OCI-LY1 (cell line): ENCODE measurements around the gene RPL27.
A peak's percentile ranks its signal among the peaks of the same experiment; 100 is the strongest.

ENCODE experiments used
- H2AFZ ChIP-seq: fragments of 200-600 bp; sonication (generic), shearing (Covaris generic); 2 replicates; pipeline ENCODE4 v1.6.0; 2014; ENCODE audit warnings: antibody characterized with exemption, mild to moderate bottlenecking, low read length
- H3F3A ChIP-seq: fragments of 200-600 bp; sonication (generic), shearing (Covaris generic); 2 replicates; pipeline ENCODE4 v1.6.0; 2014; ENCODE audit warnings: mild to moderate bottlenecking, antibody characterized with exemption, low read length, moderate library complexity; ENCODE audit not compliant: insufficient read depth
- H3K27ac ChIP-seq: fragments of 200-600 bp; sonication (generic); 2 replicates; pipeline ENCODE4 v1.5.1; 2014; ENCODE audit warnings: low read length, mixed run types, mild to moderate bottlenecking, low read depth; ENCODE audit not compliant: poor library complexity, severe bottlenecking
- H3K27me3 ChIP-seq: fragments of 200-600 bp; sonication (generic); 2 replicates; pipeline ENCODE4 v1.6.0; 2014; ENCODE audit warnings: antibody characterized with exemption, mild to moderate bottlenecking, low read length, moderate library complexity; ENCODE audit not compliant: insufficient read depth
- H3K36me3 ChIP-seq: fragments of 200-600 bp; sonication (generic); 2 replicates; pipeline ENCODE4 v1.6.1; 2014; ENCODE audit warnings: mild to moderate bottlenecking, antibody characterized with exemption, low read length, moderate library complexity, mixed read lengths; ENCODE audit not compliant: insufficient read depth
- H3K4me1 ChIP-seq: fragments of 200-600 bp; sonication (generic); 2 replicates; pipeline ENCODE4 v1.5.1; 2014; ENCODE audit warnings: mild to moderate bottlenecking, low read length, moderate library complexity; ENCODE audit not compliant: insufficient read depth, severe bottlenecking
- H3K4me2 ChIP-seq: fragments of 200-600 bp; sonication (generic), shearing (Covaris generic); 2 replicates; pipeline ENCODE4 v1.6.1; 2014; ENCODE audit warnings: low read length
- H3K4me3 ChIP-seq: fragments of 200-600 bp; sonication (generic); 2 replicates; pipeline ENCODE4 v1.5.1; 2014; ENCODE audit warnings: low read length, low read depth, mild to moderate bottlenecking, mixed read lengths; ENCODE audit not compliant: poor library complexity, severe bottlenecking
- H3K79me2 ChIP-seq: fragments of 200-600 bp; shearing (Covaris generic); 2 replicates; pipeline ENCODE4 v1.6.1; 2016; ENCODE audit warnings: mixed run types, low read length, mixed read lengths; ENCODE audit not compliant: insufficient read depth
- H3K9ac ChIP-seq: fragments of 200-600 bp; sonication (generic), shearing (Covaris generic); 2 replicates; pipeline ENCODE4 v1.6.1; 2014; ENCODE audit warnings: mild to moderate bottlenecking, low read length, mixed read lengths
- H3K9me2 ChIP-seq: fragments of 200-600 bp; sonication (generic), shearing (Covaris generic); 2 replicates; pipeline ENCODE4 v1.6.1; 2014; ENCODE audit warnings: low read depth, mild to moderate bottlenecking, low read length, mixed read lengths
- H3K9me3 ChIP-seq: fragments of 200-600 bp; shearing (Covaris generic); 2 replicates; pipeline ENCODE4 v1.6.1; 2014; ENCODE audit warnings: low read length, mixed read lengths
- H4K20me1 ChIP-seq: fragments of 200-600 bp; sonication (generic), shearing (Covaris generic); 2 replicates; pipeline ENCODE4 v1.6.0; 2016; ENCODE audit warnings: mild to moderate bottlenecking, low read length; ENCODE audit not compliant: insufficient read depth
- CTCF ChIP-seq: fragments of 200-600 bp; sonication (generic), shearing (Covaris generic); IDR thresholded peaks from 2 replicates; pipeline ENCODE4 v1.5.1; 2017; ENCODE audit warnings: mild to moderate bottlenecking, antibody characterized with exemption, low read length, moderate library complexity, mixed read lengths
- EZH2 ChIP-seq: fragments of 200-600 bp; sonication (generic), shearing (Covaris generic); IDR thresholded peaks from 2 replicates; pipeline ENCODE4 v1.8.0; 2017; ENCODE audit warnings: borderline replicate concordance, mixed run types, mild to moderate bottlenecking, antibody characterized with exemption, low read length, moderate library complexity, mixed read lengths

Gene RPL27

GRCh38 chr17:43003542-43004172 lies 5.4 kb downstream of the RPL27 start:
- H3K9me3 ChIP-seq: no peaks in the 10 kb centered on the region
- H2AFZ ChIP-seq: no peak overlapping the region
- no peak overlapping the region for H3K9ac ChIP-seq
- H3K27ac ChIP-seq: peak overlapping the region; percentile 35
- peaks cover 62% of the 10 kb centered on the region for H3K36me3 ChIP-seq
- no peaks in the 10 kb centered on the region for H3K27me3 ChIP-seq
- peaks cover 16% of the 10 kb centered on the region for H3K79me2 ChIP-seq
- peaks cover 18% of the 10 kb centered on the region for H3K4me1 ChIP-seq
- H3K9me2 ChIP-seq: no peaks in the 10 kb centered on the region
- H3K4me3 ChIP-seq: no peak overlapping the region
- no peak for TF ChIP-seq EZH2
- no peak for TF ChIP-seq CTCF
- no peak overlapping the region for H3K4me2 ChIP-seq
- no peaks in the 10 kb centered on the region for H4K20me1 ChIP-seq
- peaks cover 6% of the 10 kb centered on the region; the same call in 1 of the 2 replicates for H3F3A ChIP-seq

- peak within 1 kb of the TSS; percentile 70 for H3K4me2 ChIP-seq
- no peaks in the 10 kb centered on the region for H3K9me3 ChIP-seq
- H3F3A ChIP-seq: 0 out of 2 replicates have a peak, but pooled peaks cover 6% of the 10 kb centered on the region
- H3K9ac ChIP-seq: peak within 1 kb of the TSS; percentile 65
- peak within 1 kb of the TSS; percentile 55 for H3K27ac ChIP-seq
- H3K4me3 ChIP-seq: peak within 1 kb of the TSS; percentile 59
- no peak within 1 kb of the TSS for H2AFZ ChIP-seq
- peaks cover 31% of the 10 kb centered on the region for H3K36me3 ChIP-seq
- TF ChIP-seq EZH2 (no peak), CTCF (peak; percentile 53; the same call in 1 of the 2 replicates)
- H3K4me1 ChIP-seq: peaks cover 5% of the 10 kb centered on the region
- H3K27me3 ChIP-seq: no peaks in the 10 kb centered on the region
- no peaks in the 10 kb centered on the region for H3K79me2 ChIP-seq
- H4K20me1 ChIP-seq: no peaks in the 10 kb centered on the region
- H3K9me2 ChIP-seq: no peaks in the 10 kb centered on the region
These were observed 8.7 kb downstream of the RPL27 start, which contains the start of gene IFI35 for GRCh38 chr17:43006639-43007551. Gene IFI35 (plus strand): TSS chr17:43006784. CDS start chr17:43006948, 164 bp downstream.

GRCh38 chr17:43010667-43011308 lies 12.6 kb downstream of the RPL27 start:
- H3K27me3 ChIP-seq: no peaks in the 10 kb centered on the region
- TF ChIP-seq EZH2 (no peak), CTCF (no peak)
- H3K27ac ChIP-seq: no peak overlapping the region
- H3K4me2 ChIP-seq: no peak overlapping the region
- H3K4me1 ChIP-seq: peaks cover 5% of the 10 kb centered on the region
- H3K4me3 ChIP-seq: no peak overlapping the region
- peaks cover 4% of the 10 kb centered on the region; the same call in 1 of the 2 replicates for H3K36me3 ChIP-seq
- no peaks in the 10 kb centered on the region for H4K20me1 ChIP-seq
- no peaks in the 10 kb centered on the region for H3K9me2 ChIP-seq
- no peaks in the 10 kb centered on the region for H3K79me2 ChIP-seq
- no peaks in the 10 kb centered on the region for H3K9me3 ChIP-seq
- no peak overlapping the region for H3K9ac ChIP-seq
- H3F3A ChIP-seq: no peaks in the 10 kb centered on the region
- no peak overlapping the region for H2AFZ ChIP-seq
